Psoas muscle (tissue), 8 donors: ENCODE measurements around the gene SHH. TPM values are rescaled to one million over a fixed set of nuclear protein-coding genes. Genes with fewer than 3 reads are reported as not detected.

Source experiments
- ATAC-seq, 4 donors: fragments of 200-7000 bp; cut with Tn5 transposase; one replicate each; pipeline ENCODE4 v1.9.1; 2020; ENCODE audit warnings: moderate library complexity in 3 of 4, mild to moderate bottlenecking in 2 of 4
- DNase-seq, 2 donors: peaks; one replicate each; pipeline ENCODE4 v3.0.0-alpha.2; 2020
- H3K27ac ChIP-seq: fragments of 200-600 bp; one replicate; pipeline ENCODE4 v1.8.0; 2022
- H3K27me3 ChIP-seq, 3 donors: fragments of 200-600 bp in 1 of 3; one replicate each; pipeline versions ENCODE4 v1.6.1 to v1.8.0; 2013 to 2022; ENCODE audit warnings: low read length in 2 of 3, mild to moderate bottlenecking in 2 of 3, moderate library complexity in 1 of 3; ENCODE audit not compliant: insufficient read depth in 3 of 3
- H3K36me3 ChIP-seq, 2 donors: fragments of 200-600 bp in 1 of 2; one replicate each; pipeline versions ENCODE4 v1.6.1 to v1.8.0; 2013 to 2022; ENCODE audit warnings: low read depth in 1 of 2, mild to moderate bottlenecking in 1 of 2, moderate library complexity in 1 of 2; ENCODE audit not compliant: insufficient read depth in 1 of 2
- H3K4me1 ChIP-seq: fragments of 200-600 bp; one replicate; pipeline ENCODE4 v1.8.0; 2022
- H3K4me3 ChIP-seq: fragments of 200-600 bp; one replicate; pipeline ENCODE4 v1.8.0; 2022; ENCODE audit warnings: mild to moderate bottlenecking
- H3K9me3 ChIP-seq: fragments of 200-600 bp; one replicate; pipeline ENCODE4 v1.8.0; 2022
- WGBS, 3 donors: extraction: QIAGEN DNeasy Blood & Tissue Kit; methylation state at CpG; one replicate each; pipeline versions ENCODE4 v1.1.6 to v1.1.7; 2013; 5-methylcytosine and 5-hydroxymethylcytosine counted together
- intact Hi-C, 2 donors: fragments of 100-400 bp; cut with DNase I; formaldehyde crosslinking; loops; one replicate each; pipeline versions ENCODE4 v1.11.0 to v1.14.2; 2022
- polyA plus RNA-seq, 3 donors: library from polyadenylated mRNA; stranded (reverse); fragments of 200-250 nt; gene quantifications; one replicate each; pipeline ENCODE4 v1.2.3, GENCODE V29; 2013
- total RNA-seq, 4 donors: library from RNA; stranded (reverse); fragmentation: NEBNext Ultra II Directional in 2 of 4; extraction: Animal tissue kit (Norgen Biotek cat#: 25700) in 2 of 4; gene quantifications; one replicate each; pipeline versions ENCODE4 v1.2.1 to v1.2.4, GENCODE V29; 2021 to 2023
- TF ChIP-seq, protein P1 (sequence below): fragments of 200-600 bp; IDR thresholded peaks from one replicate; pipeline ENCODE4 v1.8.0; 2022; ENCODE audit warnings: antibody characterized with exemption
- donor health status: healthy with polysubstance abuse.
- donor health status: DM: no; HTN: no; CAD: no; lungs with moderate emphysema.
- donor health status: Bipolar disorder and iron deficiency.
- donor health status: healthy.
- donor health status: DM: yes; HTN: yes; CAD: no.
- donor health status: DM: no; HTN: no; CAD: no.
- donor health status: DM: no; HTN: no; CAD: no.
- donor health status: DM: yes; HTN: yes; CAD: no.

Gene SHH
- total and polyA plus RNA-seq, 7 donors, result 0.01 TPM; not detected in 5

GRCh38 chr7:155831807-155832524 is 19.7 kb upstream of the SHH start:
- WGBS, 3 donors, result 85 to 89% (median 87%) methylated on average over 18 of the region's 18 CpGs
- Histone ChIP-seq H3K27ac (no peak overlapping the region), H3K36me3 (no peaks in the 10 kb centered on the region), H3K27me3 (peaks cover 0 to 14% (median 10%) of the 10 kb centered on the region in 3 donors), H3K9me3 (no peaks in the 10 kb centered on the region), H3K4me3 (no peak overlapping the region), H3K4me1 (no peaks in the 10 kb centered on the region)
- DNase-seq, result no peak
- no peak for ATAC-seq
- intact Hi-C loops, result no loop called here
- TF ChIP-seq, protein P1, sequence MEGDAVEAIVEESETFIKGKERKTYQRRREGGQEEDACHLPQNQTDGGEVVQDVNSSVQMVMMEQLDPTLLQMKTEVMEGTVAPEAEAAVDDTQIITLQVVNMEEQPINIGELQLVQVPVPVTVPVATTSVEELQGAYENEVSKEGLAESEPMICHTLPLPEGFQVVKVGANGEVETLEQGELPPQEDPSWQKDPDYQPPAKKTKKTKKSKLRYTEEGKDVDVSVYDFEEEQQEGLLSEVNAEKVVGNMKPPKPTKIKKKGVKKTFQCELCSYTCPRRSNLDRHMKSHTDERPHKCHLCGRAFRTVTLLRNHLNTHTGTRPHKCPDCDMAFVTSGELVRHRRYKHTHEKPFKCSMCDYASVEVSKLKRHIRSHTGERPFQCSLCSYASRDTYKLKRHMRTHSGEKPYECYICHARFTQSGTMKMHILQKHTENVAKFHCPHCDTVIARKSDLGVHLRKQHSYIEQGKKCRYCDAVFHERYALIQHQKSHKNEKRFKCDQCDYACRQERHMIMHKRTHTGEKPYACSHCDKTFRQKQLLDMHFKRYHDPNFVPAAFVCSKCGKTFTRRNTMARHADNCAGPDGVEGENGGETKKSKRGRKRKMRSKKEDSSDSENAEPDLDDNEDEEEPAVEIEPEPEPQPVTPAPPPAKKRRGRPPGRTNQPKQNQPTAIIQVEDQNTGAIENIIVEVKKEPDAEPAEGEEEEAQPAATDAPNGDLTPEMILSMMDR, result no peak

DNA sequence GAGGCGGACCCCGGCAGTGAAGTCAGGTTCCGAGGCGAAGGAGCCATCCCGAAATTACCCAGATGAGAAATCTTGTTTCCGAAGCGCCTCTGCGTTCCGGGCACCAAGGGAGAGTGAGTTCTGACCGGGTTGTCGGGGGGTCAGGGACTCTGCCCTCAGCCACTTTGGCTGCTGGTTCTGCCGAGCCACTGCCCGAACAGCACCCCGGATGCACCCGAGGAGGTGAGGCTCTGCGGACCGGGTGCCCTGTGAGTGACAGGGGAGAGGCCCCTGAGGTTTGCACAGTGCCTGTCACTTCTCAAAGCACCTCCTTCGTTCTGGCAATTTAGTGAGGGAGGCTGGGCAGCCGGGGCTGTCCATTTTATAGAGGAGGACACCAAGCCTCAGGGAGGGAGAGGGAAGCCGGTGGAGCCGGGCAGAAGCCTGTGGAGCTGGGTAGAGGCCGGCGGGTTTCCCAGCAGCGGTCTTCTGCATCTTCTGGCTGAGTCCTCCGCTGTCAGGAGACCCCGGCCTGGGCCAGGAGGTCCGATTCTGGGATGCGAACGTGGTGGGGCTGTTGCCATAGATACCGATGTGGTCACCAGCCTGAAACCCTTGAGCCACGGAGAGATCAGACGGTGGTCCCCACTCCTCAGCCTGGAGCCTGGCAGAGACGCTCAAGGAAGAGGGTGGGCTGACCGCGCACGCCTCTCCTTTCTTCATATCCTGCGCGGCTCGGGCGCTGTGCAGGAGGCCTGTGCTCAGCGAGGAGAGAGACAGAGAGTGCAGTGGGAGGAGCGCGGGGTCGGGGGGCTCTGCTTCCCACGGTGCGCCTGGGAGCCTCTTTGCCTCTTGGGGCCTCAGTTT is 18.9 kb upstream of the SHH start:
- no peaks in the 10 kb centered on the region for H3K4me1 ChIP-seq
- no peak for ATAC-seq
- H3K27ac ChIP-seq, result no peak overlapping the region
- WGBS, 3 donors, result 83 to 85% (median 84%) methylated on average over 43 to 46 of the region's 46 CpGs
- H3K4me3 ChIP-seq, result no peak overlapping the region
- intact Hi-C loops, result no loop called here
- no peaks in the 10 kb centered on the region for H3K36me3 ChIP-seq
- no peak for DNase-seq
- no peaks in the 10 kb centered on the region for H3K9me3 ChIP-seq
- peaks cover 0 to 14% (median 10%) of the 10 kb centered on the region in 3 donors for H3K27me3 ChIP-seq
- TF ChIP-seq, protein P1, result no peak

- no peaks in the 10 kb centered on the region for H3K4me1 ChIP-seq
- H3K9me3 ChIP-seq, result no peaks in the 10 kb centered on the region
- no peak overlapping the region for H3K27ac ChIP-seq
- no peak for DNase-seq
- TF ChIP-seq, protein P1, result no peak
- WGBS, 3 donors, result 56 to 60% (median 59%) methylated on average over 15 to 17 of the region's 17 CpGs
- no peaks in the 10 kb centered on the region for H3K36me3 ChIP-seq
- no peak for ATAC-seq
- peaks cover 0 to 10% (median 10%) of the 10 kb centered on the region in 3 donors for H3K27me3 ChIP-seq
- H3K4me3 ChIP-seq, result no peak overlapping the region
- intact Hi-C loops, result no loop called here
These were observed 17.7 kb upstream of the SHH start for GRCh38 chr7:155829796-155830470.

DNA sequence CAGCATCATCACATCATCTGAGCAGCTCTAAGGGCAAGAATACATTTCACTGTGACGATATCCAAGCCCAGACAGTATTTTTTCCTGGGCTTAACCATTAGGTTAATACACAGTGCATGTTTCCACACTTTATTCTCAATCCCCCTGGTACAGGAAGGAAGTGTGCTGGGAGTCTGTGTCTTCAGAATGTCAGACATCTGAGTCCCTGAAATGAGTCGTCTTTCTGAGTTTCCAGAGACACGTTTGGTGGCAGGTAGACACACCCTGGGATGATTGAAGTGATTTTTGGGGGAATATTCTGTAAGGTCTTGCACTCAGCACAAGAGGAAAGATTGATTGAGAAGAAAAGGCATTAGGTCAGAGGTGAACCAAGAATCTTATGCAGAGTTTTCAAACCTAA is 13.1 kb upstream of the SHH start:
- no peak for DNase-seq
- no peaks in the 10 kb centered on the region for H3K9me3 ChIP-seq
- peaks cover 0 to 25% (median 5%) of the 10 kb centered on the region in 3 donors for H3K27me3 ChIP-seq
- no peak overlapping the region for H3K27ac ChIP-seq
- WGBS, 3 donors, result 29 to 35% (median 35%) methylated on average over 3 of the region's 3 CpGs
- TF ChIP-seq, protein P1, result no peak
- H3K4me1 ChIP-seq, result no peaks in the 10 kb centered on the region
- intact Hi-C loops, result no loop called here
- no peak overlapping the region for H3K4me3 ChIP-seq
- ATAC-seq, result no peak
- H3K36me3 ChIP-seq, result no peaks in the 10 kb centered on the region
